ENCODE results near the gene PSME3. TPM values are rescaled to one million over a fixed set of nuclear protein-coding genes. Genes with fewer than 3 reads are reported as not detected.

PSME3 gene
- total RNA-seq, 1 experiment from 2014 or later = 195 TPM

GRCh38 chr17:42792545-42792944 is 40.7 kb upstream of the PSME3 start:
- no peak for DNase-seq
- Histone ChIP-seq H3K4me3 (ENCODE audit: low read depth, low read length) (no peak overlapping the region), H3K36me3 (ENCODE audit: control insufficient read depth, insufficient read depth, low read length) (peaks cover 1% of the 10 kb centered on the region; the same call in 1 of the 2 replicates), H3K9me3 (no peaks in the 10 kb centered on the region), H3K27me3 (replicated peaks; ENCODE audit: control insufficient read depth, insufficient read depth, low read length) (no peaks in the 10 kb centered on the region), H3K4me1 (peaks cover 6% of the 10 kb centered on the region)
- H3K27me3 Mint-ChIP-seq (ENCODE audit: insufficient read depth, unreplicated experiment) = no peaks in the 10 kb centered on the region
- TF ChIP-seq CTCF (IDR thresholded peaks at IDR 0.05; ENCODE audit: insufficient read depth in 1 of 2, low read depth in 1 of 2, low read length in 1 of 2, severe bottlenecking in 1 of 2, unreplicated experiment in 1 of 2) = no peak
- no TSS peak for BruUV-seq (replicated peaks)
- ChIA-PET CTCF (no interaction called here), POLR2A (no interaction called here)
- H3K9me3 Mint-ChIP-seq (ENCODE audit: unreplicated experiment) = peaks cover 10% of the 10 kb centered on the region
- no peak overlapping the region for H3K4me3 Mint-ChIP-seq (ENCODE audit: unreplicated experiment)
- intact Hi-C loops (cut with micrococcal nuclease; ENCODE audit: unreplicated experiment) = no loop called here
- no peaks in the 10 kb centered on the region for H3K4me1 Mint-ChIP-seq (ENCODE audit: low read depth, unreplicated experiment)
- no peaks in the 10 kb centered on the region for H3K36me3 Mint-ChIP-seq (ENCODE audit: insufficient read depth, unreplicated experiment)
- H3K27ac Mint-ChIP-seq (ENCODE audit: unreplicated experiment) = no peak overlapping the region

GRCh38 chr17:42795061-42795460 is 38.1 kb upstream of the PSME3 start:
- CTCF ChIA-PET = no interaction called here
- no TSS peak for BruUV-seq (replicated peaks)
- no peaks in the 10 kb centered on the region for H3K9me3 ChIP-seq
- Mint-ChIP-seq H3K4me3 (ENCODE audit: unreplicated experiment) (no peak overlapping the region), H3K36me3 (ENCODE audit: insufficient read depth, unreplicated experiment) (peaks cover 6% of the 10 kb centered on the region), H3K4me1 (ENCODE audit: low read depth, unreplicated experiment) (peaks cover 8% of the 10 kb centered on the region), H3K9me3 (ENCODE audit: unreplicated experiment) (peaks cover 5% of the 10 kb centered on the region), H3K27me3 (ENCODE audit: insufficient read depth, unreplicated experiment) (no peaks in the 10 kb centered on the region), H3K27ac (ENCODE audit: unreplicated experiment) (no peak overlapping the region)
- POLR2A ChIA-PET = no interaction called here
- H3K36me3 ChIP-seq (ENCODE audit: control insufficient read depth, insufficient read depth, low read length) = peaks cover 1% of the 10 kb centered on the region; the same call in 1 of the 2 replicates
- H3K4me3 ChIP-seq (ENCODE audit: low read depth, low read length) = no peak overlapping the region
- TF ChIP-seq CTCF (IDR thresholded peaks at IDR 0.05; ENCODE audit: insufficient read depth in 1 of 2, low read depth in 1 of 2, low read length in 1 of 2, severe bottlenecking in 1 of 2, unreplicated experiment in 1 of 2) = no peak
- intact Hi-C loops (cut with micrococcal nuclease; ENCODE audit: unreplicated experiment) = no loop called here
- no peak for DNase-seq
- peaks cover 10% of the 10 kb centered on the region for H3K4me1 ChIP-seq
- no peaks in the 10 kb centered on the region for H3K27me3 ChIP-seq (replicated peaks; ENCODE audit: control insufficient read depth, insufficient read depth, low read length)

GRCh38 chr17:42795465-42795864 is 37.7 kb upstream of the PSME3 start:
- no peak for TF ChIP-seq CTCF (IDR thresholded peaks at IDR 0.05; ENCODE audit: insufficient read depth in 1 of 2, low read depth in 1 of 2, low read length in 1 of 2, severe bottlenecking in 1 of 2, unreplicated experiment in 1 of 2)
- Histone ChIP-seq H3K27me3 (replicated peaks; ENCODE audit: control insufficient read depth, insufficient read depth, low read length) (no peaks in the 10 kb centered on the region), H3K36me3 (ENCODE audit: control insufficient read depth, insufficient read depth, low read length) (peaks cover 1% of the 10 kb centered on the region; the same call in 1 of the 2 replicates), H3K4me1 (peaks cover 10% of the 10 kb centered on the region), H3K9me3 (no peaks in the 10 kb centered on the region), H3K4me3 (ENCODE audit: low read depth, low read length) (no peak overlapping the region)
- no peaks in the 10 kb centered on the region for H3K27me3 Mint-ChIP-seq (ENCODE audit: insufficient read depth, unreplicated experiment)
- peaks cover 8% of the 10 kb centered on the region for H3K4me1 Mint-ChIP-seq (ENCODE audit: low read depth, unreplicated experiment)
- ChIA-PET POLR2A (no interaction called here), CTCF (interaction anchor here (0.8 kb wide), 1 partner anchor 29 kb away, joined by 3 read pairs; the partner anchor contains the start of gene BECN1)
- H3K36me3 Mint-ChIP-seq (ENCODE audit: insufficient read depth, unreplicated experiment) = peaks cover 6% of the 10 kb centered on the region
- no peak overlapping the region for H3K27ac Mint-ChIP-seq (ENCODE audit: unreplicated experiment)
- no TSS peak for BruUV-seq (replicated peaks)
- intact Hi-C loops (cut with micrococcal nuclease; ENCODE audit: unreplicated experiment) = no loop called here
- DNase-seq = no peak
- H3K9me3 Mint-ChIP-seq (ENCODE audit: unreplicated experiment) = peaks cover under 1% of the 10 kb centered on the region
- no peak overlapping the region for H3K4me3 Mint-ChIP-seq (ENCODE audit: unreplicated experiment)

Measured in Caco-2 (cell line).